ENCODE data around the gene LRMDA. TPM values are rescaled to one million over a fixed set of nuclear protein-coding genes. Genes with fewer than 3 reads are reported as not detected.

Gene LRMDA
- total RNA-seq, 1 experiment from 2014 or later: not detected

DNA sequence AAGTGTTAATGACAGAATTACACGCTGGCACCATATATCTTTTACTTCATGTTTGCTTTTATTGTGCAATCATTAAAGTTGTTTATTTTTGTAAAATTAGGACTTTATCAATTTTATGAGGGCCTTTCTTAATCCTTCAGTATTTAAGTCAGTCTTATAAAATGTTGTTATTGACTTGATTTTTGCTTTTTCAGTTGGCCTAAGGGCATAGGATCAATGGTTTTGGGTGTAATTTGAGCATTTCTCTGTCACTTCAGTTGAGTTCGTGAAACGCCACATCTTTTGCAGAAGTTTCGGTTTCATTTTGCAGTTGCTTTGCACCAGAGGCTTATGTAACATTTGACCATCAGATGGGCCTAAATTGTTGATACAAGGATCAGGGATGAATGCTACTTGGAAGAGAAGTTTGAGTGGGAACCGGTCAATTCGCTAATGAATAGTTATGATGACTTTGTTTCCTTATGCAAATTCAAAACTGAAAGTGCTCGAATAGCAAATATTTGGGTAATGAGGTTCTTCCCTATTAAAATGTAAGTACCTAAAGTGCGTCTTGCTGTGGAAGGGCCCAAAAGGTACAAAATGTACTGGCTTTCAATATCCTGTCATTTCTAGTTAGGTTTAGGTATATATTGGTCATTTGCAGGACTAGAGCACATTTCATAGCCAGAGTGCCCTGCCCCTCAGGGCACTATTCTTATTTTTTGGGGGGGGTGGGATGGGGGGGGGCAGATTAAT is 340.9 kb downstream of the LRMDA start:
- Histone ChIP-seq H3K27me3 (replicated peaks; ENCODE audit: insufficient read depth, low read depth, low read length, poor library complexity) (no peaks in the 10 kb centered on the region), H3K27ac (ENCODE audit: low read depth, low read length, poor library complexity, severe bottlenecking) (no peak overlapping the region), H3K4me3 (ENCODE audit: low read depth, low read length, poor library complexity, severe bottlenecking) (no peak overlapping the region), H3K4me1 (ENCODE audit: insufficient read depth, low read length, poor library complexity, severe bottlenecking) (no peaks in the 10 kb centered on the region), H3K9me3 (ENCODE audit: low read depth, low read length, poor library complexity, severe bottlenecking) (no peaks in the 10 kb centered on the region), H3K36me3 (ENCODE audit: insufficient read depth, low read length, poor library complexity, severe bottlenecking) (no peaks in the 10 kb centered on the region)
- POLR2A ChIA-PET (ENCODE audit: low non-redundant PET): no interaction called here
- DNase-seq (ENCODE audit: low spot score): no peak
- TF ChIP-seq CTCF (conservative IDR thresholded peaks at IDR 0.05; ENCODE audit: low read depth, low read length) (no peak), EZH2 (IDR thresholded peaks at IDR 0.05; ENCODE audit: borderline replicate concordance, low read depth, low read length, poor library complexity, severe bottlenecking) (no peak)
- BruUV-seq (replicated peaks): no TSS peak
- CTCF ChIA-PET: no interaction called here
- intact Hi-C loops (cut with micrococcal nuclease; ENCODE audit: unreplicated experiment): no loop called here

GRCh38 chr10:75773231-75773780 is 341.9 kb downstream of the LRMDA start:
- Histone ChIP-seq H3K9me3 (ENCODE audit: low read depth, low read length, poor library complexity, severe bottlenecking) (no peaks in the 10 kb centered on the region), H3K27ac (ENCODE audit: low read depth, low read length, poor library complexity, severe bottlenecking) (no peak overlapping the region), H3K4me1 (ENCODE audit: insufficient read depth, low read length, poor library complexity, severe bottlenecking) (no peaks in the 10 kb centered on the region), H3K36me3 (ENCODE audit: insufficient read depth, low read length, poor library complexity, severe bottlenecking) (no peaks in the 10 kb centered on the region), H3K4me3 (ENCODE audit: low read depth, low read length, poor library complexity, severe bottlenecking) (no peak overlapping the region), H3K27me3 (replicated peaks; ENCODE audit: insufficient read depth, low read depth, low read length, poor library complexity) (no peaks in the 10 kb centered on the region)
- no peak for DNase-seq (ENCODE audit: low spot score)
- ChIA-PET POLR2A (ENCODE audit: low non-redundant PET) (no interaction called here), CTCF (no interaction called here)
- no TSS peak for BruUV-seq (replicated peaks)
- intact Hi-C loops (cut with micrococcal nuclease; ENCODE audit: unreplicated experiment): no loop called here
- TF ChIP-seq CTCF (conservative IDR thresholded peaks at IDR 0.05; ENCODE audit: low read depth, low read length) (no peak), EZH2 (IDR thresholded peaks at IDR 0.05; ENCODE audit: borderline replicate concordance, low read depth, low read length, poor library complexity, severe bottlenecking) (no peak)

GRCh38 chr10:75773813-75774782 is 342.7 kb downstream of the LRMDA start:
- H3K9me3 ChIP-seq (ENCODE audit: low read depth, low read length, poor library complexity, severe bottlenecking): no peaks in the 10 kb centered on the region
- no peak overlapping the region for H3K4me3 ChIP-seq (ENCODE audit: low read depth, low read length, poor library complexity, severe bottlenecking)
- no peak overlapping the region for H3K27ac ChIP-seq (ENCODE audit: low read depth, low read length, poor library complexity, severe bottlenecking)
- no peak for DNase-seq (ENCODE audit: low spot score)
- no peaks in the 10 kb centered on the region for H3K36me3 ChIP-seq (ENCODE audit: insufficient read depth, low read length, poor library complexity, severe bottlenecking)
- TF ChIP-seq CTCF (conservative IDR thresholded peaks at IDR 0.05; ENCODE audit: low read depth, low read length) (no peak), EZH2 (IDR thresholded peaks at IDR 0.05; ENCODE audit: borderline replicate concordance, low read depth, low read length, poor library complexity, severe bottlenecking) (no peak)
- CTCF ChIA-PET: no interaction called here
- H3K4me1 ChIP-seq (ENCODE audit: insufficient read depth, low read length, poor library complexity, severe bottlenecking): no peaks in the 10 kb centered on the region
- intact Hi-C loops (cut with micrococcal nuclease; ENCODE audit: unreplicated experiment): no loop called here
- POLR2A ChIA-PET (ENCODE audit: low non-redundant PET): no interaction called here
- H3K27me3 ChIP-seq (replicated peaks; ENCODE audit: insufficient read depth, low read depth, low read length, poor library complexity): no peaks in the 10 kb centered on the region
- no TSS peak for BruUV-seq (replicated peaks)
